Putamen (tissue), 1 donor: Measurements from ENCODE around the gene ITIH4.

Experiments used
- DNase-seq: peaks from one replicate; pipeline ENCODE4 v3.0.0-alpha.2; 2016; ENCODE audit warnings: low spot score

Gene ITIH4

DNA sequence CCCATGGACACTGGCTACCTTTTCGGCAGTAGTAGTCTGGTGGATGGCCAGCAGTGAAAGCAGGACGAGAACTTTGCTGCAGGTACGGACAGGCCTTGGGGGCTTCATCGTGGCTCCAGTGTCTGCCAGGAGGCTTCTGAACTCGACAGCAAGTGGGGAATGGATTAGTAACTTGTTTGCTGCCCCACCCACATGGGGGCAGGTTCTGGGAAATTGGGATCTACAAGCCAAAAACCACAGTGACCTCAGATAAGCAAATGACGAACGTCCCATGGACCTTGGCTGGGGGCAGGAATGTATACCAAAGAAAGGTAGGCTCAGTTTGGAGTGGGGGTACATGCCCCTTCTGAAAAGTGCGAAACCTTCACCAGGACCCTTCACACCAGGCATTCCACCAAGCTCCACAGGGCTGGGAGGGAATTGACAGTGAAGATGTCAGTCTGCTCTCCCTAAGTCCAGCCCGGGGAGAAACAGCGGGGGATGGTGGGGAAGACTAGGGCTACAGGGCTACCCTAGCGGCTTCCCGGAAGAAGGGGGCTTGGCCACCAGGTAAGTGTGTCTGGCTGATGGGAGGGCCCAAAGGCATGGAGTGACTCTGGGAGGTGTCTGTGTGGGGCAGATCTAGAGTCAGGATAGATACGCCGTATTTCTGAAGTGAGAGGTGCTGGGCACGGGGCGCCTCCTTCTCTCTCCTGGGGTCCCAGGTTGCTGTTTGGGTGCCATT, at the start of gene ITIH4:
Gene ITIH4 (minus strand): TSS at position 138 of the 724 bp plus-strand sequence. CDS start 30 bp downstream, at position 108.
- DNase-seq = no peak

- no peak for DNase-seq
These were observed 49.6 kb upstream of the ITIH4 start for GRCh38 chr3:52880047-52880446.

DNA sequence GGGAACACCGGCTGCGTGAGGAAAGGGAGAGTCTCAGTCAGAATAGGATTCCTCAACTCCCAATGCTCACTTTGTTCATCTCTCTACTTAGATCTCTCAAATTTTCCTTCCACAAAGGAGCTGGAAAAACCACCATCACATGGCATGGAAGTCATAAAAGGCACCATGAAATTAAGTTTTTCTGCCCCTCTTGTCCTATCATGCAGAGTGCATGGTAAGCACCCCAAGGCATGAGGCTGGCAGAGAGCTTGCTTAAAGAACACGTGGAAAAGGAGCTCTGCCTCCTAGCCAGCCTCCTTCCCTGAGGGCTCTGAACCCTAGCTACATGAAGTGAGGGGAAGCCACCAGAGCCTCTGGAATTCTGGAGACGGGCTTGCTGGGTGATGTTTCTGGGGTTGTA, 49.1 kb upstream of the ITIH4 start:
- no peak for DNase-seq

- DNase-seq = no peak
These were observed 48.6 kb upstream of the ITIH4 start for GRCh38 chr3:52879090-52879489.

DNA sequence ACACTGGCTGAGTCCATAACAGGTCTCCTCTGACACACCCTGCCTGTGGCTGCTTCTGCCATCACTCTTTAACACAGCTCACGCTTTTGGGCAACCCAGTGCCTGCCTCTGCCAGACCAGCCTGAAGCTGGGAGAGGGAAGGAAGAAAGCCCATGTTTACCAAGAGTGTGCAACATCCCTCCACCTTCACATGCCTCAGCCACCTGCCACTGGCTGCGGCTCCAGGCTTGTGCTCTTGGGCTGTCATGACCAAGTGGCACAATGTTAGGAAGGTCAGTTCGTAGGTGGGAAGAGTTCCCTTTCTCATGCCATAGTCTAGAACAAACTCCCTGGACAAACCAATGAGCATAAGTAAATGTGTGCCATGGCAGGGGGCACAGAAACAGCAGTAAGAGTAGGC, 46.6 kb upstream of the ITIH4 start:
- no peak for DNase-seq

DNA sequence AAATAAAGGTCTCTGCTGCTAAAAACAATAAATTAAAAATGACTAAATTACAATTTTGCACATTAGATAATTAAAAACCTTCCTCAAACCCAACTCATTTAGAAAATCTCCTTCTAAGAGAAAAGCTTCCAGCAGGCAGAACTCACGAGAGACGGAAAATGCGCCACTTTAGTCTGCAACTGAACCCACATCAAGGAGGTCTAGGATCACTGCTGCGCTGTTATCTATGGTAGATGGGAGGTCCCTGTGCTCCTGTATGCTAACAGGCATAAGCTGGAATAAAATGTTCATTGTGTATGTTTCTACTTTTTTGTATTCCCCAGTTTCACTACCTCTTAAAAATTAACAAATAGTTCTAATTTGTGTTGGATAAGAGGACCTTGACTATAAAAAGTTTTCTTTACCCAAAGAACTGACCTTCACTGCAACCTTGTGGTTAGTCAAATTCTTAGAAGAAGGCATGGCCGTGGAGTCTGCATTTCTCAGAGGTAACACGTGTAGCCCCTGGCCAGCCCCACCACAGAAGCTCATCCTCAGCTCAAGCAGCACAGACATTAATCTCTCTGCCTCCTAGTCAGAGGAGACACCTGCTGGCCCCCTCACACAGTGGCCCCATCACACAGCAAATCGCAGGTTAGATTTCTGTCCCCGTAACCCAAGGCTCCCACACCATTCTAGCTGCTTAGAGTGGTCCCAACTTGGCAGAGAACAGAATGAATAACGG, 44.6 kb upstream of the ITIH4 start:
- no peak for DNase-seq

DNA sequence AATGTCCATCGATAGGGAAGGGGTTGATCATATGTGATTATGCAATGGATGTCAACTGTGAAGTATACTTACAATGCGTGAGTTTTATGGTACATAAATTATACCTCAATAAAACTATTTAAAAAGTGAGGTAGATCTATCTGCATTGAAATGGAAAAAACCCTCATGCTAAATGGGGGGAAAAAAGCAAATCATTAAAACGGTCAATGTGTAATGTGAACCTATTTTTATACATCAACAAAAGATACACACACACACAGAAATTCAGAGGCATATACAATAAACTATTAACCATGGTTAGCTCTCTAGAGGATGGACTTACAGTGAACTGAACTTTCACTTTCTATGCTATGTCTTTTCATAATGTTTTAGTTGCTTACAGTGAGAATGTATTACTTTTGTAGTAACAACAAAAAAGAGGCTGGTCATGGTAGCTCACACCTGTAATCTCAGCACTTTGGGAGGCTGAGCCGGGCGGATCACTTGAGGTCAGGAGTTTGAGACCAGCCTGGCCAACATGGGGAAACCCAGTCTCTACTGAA, 43.8 kb upstream of the ITIH4 start:
- DNase-seq = no peak

DNA sequence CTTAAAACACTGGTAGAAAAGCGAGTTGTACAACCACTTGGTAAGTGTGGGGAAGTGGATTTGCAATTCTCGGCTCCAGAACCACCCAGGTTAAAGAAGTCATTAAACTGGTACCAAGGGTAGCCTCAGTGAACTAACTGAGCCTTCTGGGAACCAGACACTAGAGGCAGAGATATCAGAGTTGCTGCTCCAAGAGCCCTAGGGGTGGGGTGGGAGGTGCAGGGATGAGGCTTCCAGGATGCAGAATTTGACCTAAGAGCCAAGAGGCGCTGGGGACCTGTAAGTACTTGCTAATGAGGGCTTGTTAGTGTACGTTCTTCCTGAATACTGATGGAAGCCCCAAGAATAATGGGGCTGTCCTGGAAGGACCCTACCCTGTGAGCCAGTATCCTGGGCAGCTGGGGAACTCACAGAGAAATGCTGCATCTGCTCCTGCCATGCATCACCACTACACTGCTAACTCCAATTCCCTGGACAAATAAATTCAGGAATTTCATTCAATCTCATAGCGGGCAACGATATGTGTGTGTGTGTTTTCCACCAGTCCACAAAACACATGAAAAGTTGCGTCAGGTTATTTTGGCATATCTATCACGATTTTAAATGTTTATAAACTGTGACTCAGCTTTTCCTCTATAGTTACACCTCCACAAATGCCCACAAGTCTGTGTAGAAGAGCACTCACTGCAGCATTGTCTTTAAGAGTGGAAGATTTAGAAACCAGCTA, 43.1 kb upstream of the ITIH4 start:
- no peak for DNase-seq

DNA sequence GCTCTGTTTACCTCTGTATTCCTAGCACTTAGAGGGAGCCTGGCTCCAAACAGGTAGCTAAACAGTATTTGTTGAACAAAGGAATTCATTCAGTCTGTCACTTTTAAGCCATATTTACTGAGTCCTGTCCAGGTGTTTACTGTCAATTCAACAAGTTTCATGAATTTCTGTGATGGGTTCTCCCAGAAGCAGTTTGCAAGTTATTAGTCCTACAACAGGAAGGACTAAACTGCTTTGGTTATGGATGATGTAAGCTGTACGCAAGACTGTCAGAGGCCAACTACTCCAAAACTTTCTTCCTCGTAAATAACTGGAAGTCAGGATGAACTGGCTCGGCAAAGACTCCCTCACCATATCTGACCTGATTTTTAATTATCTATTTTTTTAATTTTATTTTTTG, 41.8 kb upstream of the ITIH4 start:
- no peak for DNase-seq

DNA sequence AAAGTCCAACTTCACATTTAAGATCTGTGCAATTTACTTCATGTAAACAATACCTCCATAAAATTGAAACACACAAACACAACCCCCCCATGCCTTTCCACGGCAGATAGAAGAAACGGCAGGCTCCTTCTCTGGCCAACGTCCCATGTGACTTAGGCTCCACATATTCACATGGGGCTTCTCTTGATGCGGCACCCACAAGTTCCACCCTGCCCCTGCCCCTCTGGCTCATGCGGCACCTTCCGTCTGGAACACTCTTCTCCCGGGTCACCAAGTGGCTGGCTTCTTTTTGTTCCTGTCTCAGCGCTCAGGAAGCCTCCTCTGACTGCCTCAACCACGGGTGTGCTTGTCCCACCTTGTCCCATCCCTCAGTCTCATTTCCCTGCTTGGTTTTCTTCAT, 41.3 kb upstream of the ITIH4 start:
- no peak for DNase-seq

DNA sequence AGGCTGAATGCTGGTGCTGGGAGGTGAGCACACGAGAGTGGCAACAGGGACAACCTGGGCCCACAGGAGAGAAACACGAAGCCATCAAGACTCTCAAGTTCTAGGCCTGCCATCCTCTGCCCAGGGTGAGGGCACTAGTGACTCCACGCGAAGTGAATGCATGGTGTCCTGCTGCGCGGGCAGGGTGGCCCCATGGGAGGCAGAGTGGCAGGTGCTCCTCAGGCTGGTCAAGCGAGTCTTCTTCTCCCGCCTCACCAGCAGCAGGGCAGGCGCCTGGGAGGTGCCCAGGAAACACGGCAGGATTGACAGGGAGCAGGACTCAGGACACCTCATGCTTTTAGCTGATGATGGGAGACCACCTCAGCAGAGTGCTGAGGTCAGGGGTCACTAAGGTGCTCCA, 40.0 kb upstream of the ITIH4 start:
- no peak for DNase-seq

DNA sequence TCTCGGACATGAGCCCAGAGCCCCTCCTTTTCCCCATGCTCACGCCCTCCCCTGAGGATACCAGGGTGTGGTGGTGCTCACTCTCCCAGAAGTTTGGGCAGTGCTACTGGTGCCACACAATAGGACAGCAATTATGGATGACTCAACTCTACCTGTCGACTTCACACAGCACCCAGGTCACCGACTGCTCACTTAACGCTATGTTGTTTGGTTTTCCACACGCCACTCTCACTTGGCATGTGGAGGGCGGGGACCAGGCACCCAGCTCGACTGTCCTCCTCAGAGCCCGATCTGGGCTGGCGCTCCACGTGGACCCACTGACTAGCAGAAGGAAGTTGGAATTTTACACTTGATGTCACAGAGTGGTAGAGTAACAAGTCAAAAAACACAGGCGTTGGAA, 36.0 kb upstream of the ITIH4 start:
- no peak for DNase-seq

- no peak for DNase-seq
These were observed 35.5 kb upstream of the ITIH4 start for GRCh38 chr3:52865994-52866393.

- no peak for DNase-seq
These were observed 29.9 kb upstream of the ITIH4 start for GRCh38 chr3:52860424-52860768.

- no peak for DNase-seq
These were observed 29.4 kb upstream of the ITIH4 start for GRCh38 chr3:52859686-52860423.

DNA sequence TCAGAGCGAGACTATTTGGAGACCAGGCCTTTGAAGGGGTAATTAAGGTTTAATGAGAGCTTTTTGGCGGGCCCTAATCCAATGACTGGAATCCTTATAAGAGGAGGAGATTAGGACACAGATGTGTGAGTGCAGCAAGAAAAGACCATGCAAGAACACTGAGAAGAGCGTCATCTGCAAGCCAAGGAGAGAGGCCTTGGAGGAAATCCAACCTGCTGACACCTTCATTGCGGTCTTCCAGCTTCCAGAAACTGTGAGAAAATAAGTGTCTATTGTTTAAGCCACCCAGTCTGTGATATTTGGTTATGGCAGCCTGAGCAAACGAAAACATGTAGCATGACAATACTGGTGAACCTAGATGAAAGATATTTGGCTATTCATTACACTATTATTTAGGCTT, 27.4 kb upstream of the ITIH4 start:
- no peak for DNase-seq

- no peak for DNase-seq
These were observed 26.7 kb upstream of the ITIH4 start for GRCh38 chr3:52857133-52857532.

- no peak for DNase-seq
These were observed 26.2 kb upstream of the ITIH4 start for GRCh38 chr3:52856666-52857065.

- no peak for DNase-seq
These were observed 23.5 kb upstream of the ITIH4 start for GRCh38 chr3:52854013-52854412.

- no peak for DNase-seq
These were observed 21.9 kb upstream of the ITIH4 start for GRCh38 chr3:52852419-52852818.

GRCh38 chr3:52851348-52851747, 20.9 kb upstream of the ITIH4 start:
- DNase-seq = no peak

- DNase-seq = no peak
These were observed 19.2 kb upstream of the ITIH4 start for GRCh38 chr3:52849656-52850055.
